Adrenal gland (tissue), 5 donors: Measurements from ENCODE around the gene MYO5B.

Experiments used
- POLR2A ChIP-seq, 2 donors: fragments of 450-650 bp; IDR thresholded peaks; one replicate each; pipeline ENCODE4 v1.6.1; 2017; ENCODE audit warnings: antibody characterized with exemption in 2 of 2, mild to moderate bottlenecking in 2 of 2, moderate library complexity in 1 of 2
- TF ChIP-seq, protein P1 (sequence below), 6 experiments: fragments of 450-650 bp in 4 of 6; fragments of 200-600 bp in 2 of 6; sonication (generic) in 1 of 6; IDR thresholded peaks; 1 replicate in 5 of 6; 2 replicates in 1 of 6; pipeline versions ENCODE4 v1.5.1 to v1.8.0; 2016 to 2021; ENCODE audit warnings: antibody characterized with exemption in 6 of 6, mild to moderate bottlenecking in 2 of 6, moderate library complexity in 1 of 6
- donor health status: DM: no; HTN: no; CAD: no.

DNA sequence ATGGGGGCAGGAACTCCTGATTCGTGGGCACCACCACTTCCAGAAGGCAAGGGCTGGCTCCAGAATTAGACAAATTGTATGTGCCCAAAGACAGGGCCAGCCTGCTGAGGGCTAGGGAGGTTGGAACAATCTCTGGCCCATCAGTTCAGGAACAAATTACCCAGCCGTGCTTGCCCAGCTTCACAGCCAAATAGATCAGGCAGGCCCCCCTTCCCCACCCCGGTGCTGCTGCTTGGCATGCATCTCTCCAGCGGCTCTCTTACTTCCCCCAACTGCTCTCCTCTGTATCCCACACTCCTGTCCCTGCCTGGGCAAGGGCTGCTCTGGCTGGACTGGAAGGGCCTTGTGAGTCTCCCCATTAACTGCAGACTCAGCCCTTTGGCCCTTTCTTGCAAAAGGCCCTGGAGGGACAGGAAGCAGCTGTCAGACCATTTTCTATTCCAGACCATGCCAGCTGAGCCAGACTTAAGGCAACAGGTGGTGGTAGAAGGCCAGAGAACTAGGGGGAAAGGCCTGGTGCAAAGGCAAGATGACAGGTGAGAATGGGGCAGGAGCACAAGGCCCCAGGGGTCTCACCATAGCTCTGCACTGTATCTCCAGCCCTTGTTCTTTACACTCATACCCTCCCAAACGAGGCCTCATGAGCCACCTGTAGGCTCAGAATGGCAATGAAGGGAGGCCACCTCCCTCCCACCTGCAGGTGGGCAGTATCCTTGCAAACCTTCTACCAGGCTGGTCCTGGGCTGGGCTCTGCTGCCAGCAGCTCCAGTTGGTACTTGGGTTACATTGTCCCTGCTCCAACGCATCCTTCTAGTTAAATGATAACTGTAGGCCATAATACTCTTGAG, 350.9 kb downstream of the MYO5B start:
- TF ChIP-seq, protein P1, sequence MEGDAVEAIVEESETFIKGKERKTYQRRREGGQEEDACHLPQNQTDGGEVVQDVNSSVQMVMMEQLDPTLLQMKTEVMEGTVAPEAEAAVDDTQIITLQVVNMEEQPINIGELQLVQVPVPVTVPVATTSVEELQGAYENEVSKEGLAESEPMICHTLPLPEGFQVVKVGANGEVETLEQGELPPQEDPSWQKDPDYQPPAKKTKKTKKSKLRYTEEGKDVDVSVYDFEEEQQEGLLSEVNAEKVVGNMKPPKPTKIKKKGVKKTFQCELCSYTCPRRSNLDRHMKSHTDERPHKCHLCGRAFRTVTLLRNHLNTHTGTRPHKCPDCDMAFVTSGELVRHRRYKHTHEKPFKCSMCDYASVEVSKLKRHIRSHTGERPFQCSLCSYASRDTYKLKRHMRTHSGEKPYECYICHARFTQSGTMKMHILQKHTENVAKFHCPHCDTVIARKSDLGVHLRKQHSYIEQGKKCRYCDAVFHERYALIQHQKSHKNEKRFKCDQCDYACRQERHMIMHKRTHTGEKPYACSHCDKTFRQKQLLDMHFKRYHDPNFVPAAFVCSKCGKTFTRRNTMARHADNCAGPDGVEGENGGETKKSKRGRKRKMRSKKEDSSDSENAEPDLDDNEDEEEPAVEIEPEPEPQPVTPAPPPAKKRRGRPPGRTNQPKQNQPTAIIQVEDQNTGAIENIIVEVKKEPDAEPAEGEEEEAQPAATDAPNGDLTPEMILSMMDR (IDR thresholded peaks at IDR 0.05): no peak
- no peak for TF ChIP-seq POLR2A (IDR thresholded peaks at IDR 0.05)
